NCI-H2029 (cell line): ENCODE data around the gene KRTAP29-1.
"Not testable (repeated sequence)": the region's sequence is repeated elsewhere in the genome, so short reads cannot be mapped to it uniquely, and the experiment has no call there.

Experiments
- DNase-seq: peaks from one replicate; lab custom pipeline; 2025; lab: John Stamatoyannopoulos, UW

Gene KRTAP29-1

DNA sequence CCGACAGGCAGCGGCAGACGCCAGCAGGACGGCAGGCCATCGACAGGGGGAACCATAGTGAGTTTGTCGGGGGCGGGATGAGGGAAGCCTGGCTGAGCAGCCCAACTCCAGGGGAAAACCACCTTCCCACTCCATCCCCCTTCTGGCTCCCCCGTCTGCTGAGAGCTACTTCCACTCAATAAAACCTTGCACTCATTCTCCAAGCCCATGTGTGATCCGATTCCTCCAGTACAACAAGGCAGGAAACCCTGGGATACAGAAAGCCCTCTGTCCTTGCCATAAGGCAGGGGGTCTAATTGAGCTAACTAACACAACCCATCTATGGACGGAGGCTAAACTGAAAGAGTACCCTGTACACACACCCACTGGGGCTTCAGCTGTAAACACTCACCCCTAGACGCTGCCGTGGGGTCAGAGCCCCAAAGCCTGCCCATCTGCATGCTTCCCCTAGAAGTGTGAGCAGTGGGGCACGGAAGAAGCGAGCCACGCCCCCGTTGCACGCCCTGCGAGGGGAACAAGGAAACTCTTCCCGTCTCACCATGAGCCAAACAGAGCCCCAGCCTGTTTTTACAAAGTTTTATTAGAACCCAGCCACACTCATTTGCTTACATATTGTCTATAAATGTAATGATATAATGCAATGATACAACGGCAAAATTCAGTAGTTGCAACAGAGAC, 4.1 kb downstream of the KRTAP29-1 start:
- DNase-seq = no peak

DNA sequence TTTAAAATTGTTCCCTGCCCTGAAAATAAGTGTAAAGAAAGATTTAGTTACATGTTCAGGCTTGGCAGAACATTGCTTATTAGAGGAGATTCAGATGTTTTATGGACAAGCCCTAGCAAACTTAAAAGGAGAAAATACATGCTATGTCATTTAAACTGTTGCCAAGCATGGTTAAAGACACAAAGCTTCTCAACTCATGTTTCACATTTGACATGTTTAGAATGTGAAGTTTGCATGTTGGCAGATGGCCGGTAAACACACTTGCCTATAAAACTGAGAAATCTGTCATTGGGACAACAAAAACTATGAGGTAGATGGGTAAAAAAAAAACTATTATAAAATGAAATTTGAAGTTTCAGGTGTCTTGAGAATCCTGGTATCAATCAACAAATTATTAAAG, 5.8 kb downstream of the KRTAP29-1 start:
- no peak for DNase-seq

DNA sequence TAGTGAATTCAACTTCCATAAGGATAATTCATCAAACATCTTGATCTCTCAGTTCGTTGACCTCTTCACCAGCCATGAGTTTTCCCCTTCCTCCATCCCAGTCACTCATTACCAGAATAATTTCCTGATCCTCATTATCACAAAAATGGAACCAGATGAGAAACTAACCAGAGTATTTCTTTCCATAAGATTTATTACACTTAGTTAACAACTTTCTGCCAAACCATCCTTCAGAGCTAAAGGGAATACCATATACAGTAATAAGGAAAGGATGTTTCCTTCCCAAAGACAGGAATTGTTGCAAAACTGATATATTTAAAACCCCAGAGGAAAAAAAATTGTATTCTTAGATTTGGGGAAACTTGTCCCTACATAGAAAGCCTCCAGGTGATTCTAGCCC, 8.6 kb downstream of the KRTAP29-1 start:
- no peak for DNase-seq

DNA sequence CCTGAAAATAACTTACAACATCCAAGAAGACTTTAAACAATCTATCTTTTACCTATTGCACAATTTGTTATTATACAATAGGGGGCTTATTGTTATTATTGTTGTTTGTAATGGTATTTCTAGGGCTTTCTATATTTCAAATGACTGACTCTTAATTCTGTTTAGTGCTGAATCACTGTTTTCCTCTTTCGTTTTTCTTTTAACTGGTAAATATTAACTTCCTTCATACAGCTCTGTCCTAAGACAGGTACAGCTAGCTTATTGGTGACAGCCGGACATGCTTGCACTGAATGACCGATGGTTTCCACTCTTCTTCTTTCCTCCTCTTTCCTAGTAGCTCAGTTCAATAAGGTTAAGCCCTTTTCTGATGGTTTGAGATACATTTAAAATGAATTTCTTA, 15.6 kb downstream of the KRTAP29-1 start:
- DNase-seq = no peak

DNA sequence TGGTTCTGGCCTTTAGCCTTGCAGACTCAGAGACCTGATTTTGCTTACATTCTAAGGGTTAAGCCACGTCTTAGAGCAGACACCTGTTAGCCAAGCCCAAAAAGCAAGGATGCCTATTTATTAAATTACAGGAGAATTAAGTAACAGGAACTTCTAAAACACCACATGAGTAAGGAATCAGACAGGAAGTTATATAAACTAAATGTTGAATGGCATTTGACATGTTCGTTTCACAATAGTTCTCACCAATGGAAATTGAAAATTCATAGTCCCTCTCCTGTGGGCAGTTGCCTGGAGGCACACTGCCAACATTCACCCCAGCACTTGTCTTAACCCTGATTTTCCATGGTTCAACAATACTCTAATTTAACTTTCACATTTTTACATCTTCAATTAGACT, 18.1 kb downstream of the KRTAP29-1 start:
- no peak for DNase-seq

DNA sequence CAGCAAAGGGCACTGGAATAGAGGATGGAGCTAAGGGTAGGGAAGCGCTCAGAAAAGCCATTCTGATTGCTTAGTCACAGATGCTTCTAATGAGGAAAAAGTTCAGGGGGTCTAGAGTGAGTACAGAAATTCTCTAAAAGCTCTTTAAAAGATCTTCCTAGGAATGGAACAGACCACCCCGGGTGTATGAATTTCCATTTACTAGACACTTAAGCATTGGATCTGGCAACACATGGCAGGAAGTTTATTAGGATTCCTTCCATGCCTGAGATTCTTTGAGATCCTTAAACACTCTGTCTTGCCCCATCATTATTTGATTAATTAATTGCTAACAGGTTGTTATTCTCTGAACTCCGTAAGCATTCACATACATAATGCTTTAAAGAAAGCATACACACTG, 18.6 kb downstream of the KRTAP29-1 start:
- DNase-seq = no peak

DNA sequence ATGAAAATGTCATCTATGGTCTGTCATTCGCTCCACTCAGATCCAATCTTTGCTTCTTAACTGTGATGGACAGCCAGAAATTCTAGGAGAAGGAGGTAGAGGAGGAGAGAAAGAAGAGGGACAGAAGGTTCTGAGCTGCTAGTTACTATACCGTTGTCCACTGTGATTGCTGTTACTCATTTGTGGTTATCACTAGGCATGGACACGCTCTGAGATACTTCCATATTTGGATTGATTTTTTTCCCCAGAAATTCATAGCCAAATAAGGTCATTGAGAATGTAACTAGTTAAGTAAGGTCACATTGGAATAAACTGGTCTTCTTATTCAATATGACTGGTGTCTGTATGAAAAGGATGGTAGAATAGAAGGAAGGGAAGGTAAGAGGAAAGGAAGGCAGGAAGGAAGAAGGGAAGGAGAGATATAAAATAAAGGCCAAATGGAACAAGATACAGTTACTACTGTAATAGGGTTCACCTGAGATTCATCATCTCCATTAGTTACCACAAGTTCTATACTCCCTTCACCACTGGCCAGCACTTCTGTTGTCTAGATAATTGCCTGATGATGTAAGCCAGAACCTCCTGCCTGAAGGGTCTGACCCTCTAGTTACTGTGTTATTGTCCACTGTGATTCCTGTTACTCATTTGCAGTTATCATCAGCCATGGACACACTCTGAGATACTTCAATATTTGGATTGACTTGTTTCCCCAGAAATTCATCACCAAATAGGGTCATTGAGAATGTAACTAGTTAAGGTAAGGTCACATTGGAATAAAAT, 24.3 kb downstream of the KRTAP29-1 start:
- no peak for DNase-seq

DNA sequence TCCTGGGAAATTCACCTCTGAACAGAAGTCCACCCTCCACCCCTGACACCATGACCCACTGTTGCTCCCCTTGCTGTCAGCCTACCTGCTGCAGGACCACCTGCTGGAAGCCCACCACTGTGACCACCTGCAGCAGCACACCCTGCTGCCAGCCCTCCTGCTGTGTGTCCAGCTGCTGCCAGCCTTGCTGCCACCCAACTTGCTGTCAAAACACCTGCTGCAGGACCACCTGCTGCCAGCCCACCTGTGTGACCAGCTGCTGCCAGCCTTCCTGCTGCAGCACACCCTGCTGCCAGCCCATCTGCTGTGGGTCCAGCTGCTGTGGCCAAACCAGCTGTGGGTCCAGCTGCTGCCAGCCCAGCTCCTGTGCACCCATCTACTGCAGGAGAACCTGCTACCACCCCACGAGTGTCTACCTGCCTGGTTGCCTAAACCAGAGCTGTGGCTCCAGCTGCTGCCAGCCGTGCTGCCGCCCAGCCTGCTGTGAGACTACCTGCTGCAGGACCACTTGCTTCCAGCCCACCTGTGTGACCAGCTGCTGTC, 26.9 kb downstream of the KRTAP29-1 start, which contains the start of gene KRTAP9-7:
TSS of gene KRTAP9-7 (plus strand) at position 51 of the 543 bp plus-strand sequence. CDS start at position 51, 0 bp downstream.
- DNase-seq = not testable (repeated sequence)

DNA sequence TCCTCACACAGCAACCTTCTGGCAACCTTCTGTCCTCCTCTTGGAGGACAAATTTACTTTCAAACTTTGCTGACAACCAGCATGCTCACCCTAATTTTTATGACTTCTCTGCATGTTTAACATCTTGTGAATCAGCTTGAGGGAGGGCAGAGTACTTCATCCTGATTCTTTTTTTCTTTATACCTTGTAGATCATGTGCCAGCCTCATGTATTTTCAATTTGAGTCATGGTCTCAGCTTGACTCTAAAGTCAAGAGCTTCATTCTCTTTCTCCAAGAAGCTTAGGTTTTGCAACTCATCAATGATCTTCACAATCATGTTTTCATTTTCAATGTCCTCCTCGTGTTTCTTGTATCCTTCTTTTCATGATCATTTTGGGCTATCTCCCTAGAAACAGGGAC, 30.8 kb downstream of the KRTAP29-1 start:
- DNase-seq = no peak

DNA sequence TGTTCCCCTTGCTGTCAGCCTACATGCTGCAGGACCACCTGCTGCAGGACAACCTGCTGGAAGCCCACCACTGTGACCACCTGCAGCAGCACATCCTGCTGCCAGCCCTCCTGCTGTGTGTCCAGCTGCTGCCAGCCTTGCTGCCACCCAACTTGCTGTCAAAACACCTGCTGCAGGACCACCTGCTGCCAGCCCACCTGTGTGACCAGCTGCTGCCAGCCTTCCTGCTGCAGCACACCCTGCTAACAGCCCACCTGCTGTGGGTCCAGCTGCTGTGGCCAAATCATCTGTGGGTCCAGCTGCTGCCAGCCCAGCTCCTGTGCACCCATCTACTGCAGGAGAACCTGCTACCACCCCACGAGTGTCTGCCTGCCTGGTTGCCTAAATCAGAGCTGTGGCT, 31.3 kb downstream of the KRTAP29-1 start:
- DNase-seq = not testable (repeated sequence)

DNA sequence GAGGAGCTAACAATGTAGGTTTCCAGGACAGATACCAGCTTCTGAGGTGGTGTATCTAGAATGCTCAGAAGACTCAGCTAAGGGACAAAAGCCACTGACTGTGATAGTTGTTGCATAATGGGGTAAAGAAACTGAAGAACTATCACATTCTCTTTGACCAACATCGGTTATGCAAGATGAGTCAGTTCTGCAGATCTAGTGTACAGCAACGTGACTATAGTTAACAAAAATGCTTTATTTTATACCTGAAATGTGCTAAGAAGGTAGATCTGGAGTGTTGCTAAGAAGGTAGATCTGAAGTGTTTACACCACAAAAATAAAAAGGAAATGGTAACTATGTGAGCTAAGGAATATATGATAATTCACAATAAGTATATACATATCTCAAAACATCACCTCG, 34.9 kb downstream of the KRTAP29-1 start:
- DNase-seq = no peak

DNA sequence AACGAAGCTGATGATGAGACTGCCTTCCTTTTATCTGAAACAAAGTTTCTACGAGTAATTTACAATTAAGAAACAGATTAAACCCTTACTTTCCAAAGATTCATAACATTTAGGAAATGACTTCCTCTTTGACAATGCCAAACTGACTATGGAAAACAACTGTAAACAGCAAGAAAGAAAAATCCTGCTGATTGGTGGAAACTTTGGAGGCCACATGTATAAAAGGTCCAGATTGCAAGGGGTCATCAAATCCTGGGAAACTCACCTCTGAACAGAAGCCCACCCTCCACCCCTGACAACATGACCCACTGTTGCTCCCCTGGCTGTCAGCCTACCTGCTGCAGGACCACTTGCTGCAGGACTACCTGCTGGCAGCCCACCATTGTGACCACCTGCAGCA, 37.6 kb downstream of the KRTAP29-1 start, which contains the start of gene KRTAP9-6:
TSS of gene KRTAP9-6 (plus strand) at position 301 of the 400 bp plus-strand sequence. CDS start at position 301, 0 bp downstream.
- DNase-seq = no peak

DNA sequence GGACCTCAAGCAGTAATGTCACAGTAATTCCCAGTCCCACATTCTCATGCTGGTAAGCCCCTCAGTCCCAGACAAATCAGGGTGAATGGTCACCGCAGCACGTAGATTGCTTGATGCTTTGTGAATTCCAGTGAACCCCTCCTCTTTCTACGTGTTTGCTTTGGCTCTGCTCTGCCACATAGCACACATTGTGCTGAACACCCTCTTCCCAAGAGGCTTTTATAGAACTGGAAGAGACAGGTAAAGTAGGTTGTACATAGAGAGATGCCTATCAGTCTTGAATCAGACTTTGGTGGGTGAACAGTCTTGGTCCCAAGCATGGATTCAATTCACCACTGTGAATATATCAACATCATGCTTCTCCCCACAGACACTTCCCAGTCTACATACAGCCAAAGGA, 38.1 kb downstream of the KRTAP29-1 start:
- no peak for DNase-seq

DNA sequence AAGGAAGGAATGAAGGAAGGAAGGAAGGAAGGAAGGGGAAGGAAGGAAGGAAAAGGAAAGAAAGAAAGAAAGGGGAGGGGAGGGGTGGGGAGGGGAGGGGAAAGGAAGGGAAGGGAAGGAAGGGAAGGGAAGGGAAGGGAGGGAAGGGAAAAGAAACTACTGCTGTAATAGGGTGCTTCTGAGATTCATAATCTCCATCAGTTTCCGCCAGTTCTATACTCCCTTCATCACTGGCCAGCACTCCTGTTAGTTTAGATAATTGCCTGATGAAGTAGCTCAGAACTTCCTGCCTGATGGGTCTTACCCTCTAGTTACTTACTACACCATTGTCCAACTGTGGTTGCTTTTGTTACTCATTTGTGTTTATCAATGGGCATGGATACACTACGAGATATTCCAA, 39.4 kb downstream of the KRTAP29-1 start:
- no peak for DNase-seq

DNA sequence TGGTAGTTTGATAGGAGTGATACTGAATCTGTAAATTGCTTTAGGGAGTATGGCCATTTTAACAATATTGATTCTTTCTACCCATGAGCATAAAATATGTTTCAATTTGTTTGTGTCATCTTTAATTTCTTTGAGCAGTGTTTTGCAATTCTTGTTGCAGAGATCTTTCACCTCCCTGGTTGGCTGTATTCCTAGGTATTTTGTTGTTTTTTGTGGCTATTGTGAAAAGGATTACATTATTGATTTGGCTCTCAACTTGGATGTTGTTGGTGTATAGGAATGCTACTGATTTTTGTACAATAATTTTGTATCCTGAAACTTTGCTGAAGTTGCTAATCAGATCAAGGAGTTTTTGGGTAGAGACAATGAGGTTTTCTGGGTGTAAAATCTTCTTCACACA, 44.2 kb downstream of the KRTAP29-1 start:
- no peak for DNase-seq

DNA sequence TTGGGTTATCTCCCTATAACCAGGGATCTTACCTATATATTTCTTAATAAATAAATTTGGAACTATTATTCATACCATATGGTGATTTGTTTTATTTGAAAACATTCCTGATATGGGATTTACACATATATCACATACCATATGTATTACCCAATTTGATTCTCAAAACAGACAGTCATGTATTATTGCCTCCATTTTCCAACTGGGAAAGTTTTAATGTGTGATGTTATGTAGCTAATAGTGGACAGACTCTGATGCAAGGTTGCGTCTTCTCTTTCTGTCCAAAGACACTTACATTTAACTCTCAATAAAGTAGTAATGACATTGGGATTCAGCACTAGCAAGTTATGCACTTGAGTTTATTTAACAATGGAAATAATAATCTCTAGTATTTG, 46.4 kb downstream of the KRTAP29-1 start:
- DNase-seq = no peak

DNA sequence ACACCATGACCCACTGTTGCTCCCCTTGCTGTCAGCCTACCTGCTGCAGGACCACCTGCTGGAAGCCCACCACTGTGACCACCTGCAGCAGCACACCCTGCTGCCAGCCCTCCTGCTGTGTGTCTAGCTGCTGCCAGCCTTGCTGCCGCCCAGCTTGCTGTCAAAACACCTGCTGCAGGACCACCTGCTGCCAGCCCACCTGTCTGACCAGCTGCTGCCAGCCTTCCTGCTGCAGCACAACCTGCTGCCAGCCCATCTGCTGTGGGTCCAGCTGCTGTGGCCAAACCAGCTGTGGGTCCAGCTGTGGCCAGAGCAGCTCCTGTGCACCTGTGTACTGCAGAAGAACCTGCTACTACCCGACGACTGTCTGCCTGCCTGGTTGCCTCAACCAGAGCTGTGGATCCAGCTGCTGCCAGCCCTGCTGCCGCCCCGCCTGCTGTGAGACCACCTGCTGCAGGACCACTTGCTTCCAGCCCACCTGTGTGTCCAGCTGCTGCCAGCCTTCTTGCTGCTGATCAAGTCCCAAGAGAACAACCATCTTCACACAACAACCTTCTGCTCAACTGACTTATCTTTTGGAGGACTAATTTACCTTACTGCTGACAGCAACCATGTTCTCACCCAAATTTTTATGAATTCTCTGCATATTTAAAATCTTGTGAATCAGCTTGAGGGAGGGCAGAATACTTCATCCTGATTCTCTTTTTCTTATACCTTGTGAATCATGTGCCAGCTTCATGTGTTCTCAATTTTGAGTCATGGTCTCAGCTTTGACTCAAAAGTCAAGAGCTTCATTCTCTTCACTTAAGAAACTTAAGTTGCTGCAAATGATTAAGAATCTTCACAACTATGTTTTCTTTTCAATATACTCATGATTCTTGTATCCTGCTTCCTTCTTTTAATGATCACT, 47.0 kb downstream of the KRTAP29-1 start, which contains the start of gene KRTAP9-9:
TSS of gene KRTAP9-9 (plus strand) at position 4 of the 910 bp plus-strand sequence.
- DNase-seq = not testable (repeated sequence)

DNA sequence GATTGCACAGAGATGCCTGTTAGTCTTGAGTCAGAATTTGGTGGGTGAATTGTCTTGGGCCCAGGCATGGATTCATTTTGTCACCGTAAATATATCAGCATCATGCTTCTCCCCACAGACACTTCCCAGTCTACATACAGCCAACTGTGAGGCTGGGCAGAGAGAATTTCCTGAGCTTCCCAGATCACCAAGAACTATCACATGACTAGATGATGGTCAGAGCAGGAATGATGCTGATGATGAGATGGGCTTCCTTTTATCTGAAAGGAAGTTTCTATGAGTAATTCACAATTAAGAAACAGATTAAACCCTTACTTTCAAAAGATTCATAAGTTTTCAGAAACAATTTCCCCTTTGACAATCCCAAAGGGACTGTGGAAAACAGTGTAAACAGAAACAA, 47.8 kb downstream of the KRTAP29-1 start:
- DNase-seq = no peak
